Heart left ventricle (tissue), 16 donors: ENCODE measurements around the gene MDK. TPM values are rescaled to one million over a fixed set of nuclear protein-coding genes. Genes with fewer than 3 reads are reported as not detected.

ENCODE experiments used
- ATAC-seq, 4 donors: fragments of 200-7000 bp; cut with Tn5 transposase; one replicate each; pipeline ENCODE4 v1.9.1; 2020 to 2022; ENCODE audit warnings: moderate library complexity in 4 of 4, mild to moderate bottlenecking in 3 of 4, moderate number of reproducible peaks in 1 of 4
- DNase-seq, 5 donors: peaks; one replicate each; pipeline ENCODE4 v3.0.0-alpha.2; 2020
- H3K27ac ChIP-seq, 12 donors: fragments of 200-600 bp; sonication (generic) in 4 of 12; one replicate each; pipeline versions ENCODE4 v1.5.0 to v1.8.0; 2016 to 2022; ENCODE audit warnings: mild to moderate bottlenecking in 2 of 12
- H3K27me3 ChIP-seq, 9 donors: fragments of 200-600 bp; sonication (generic) in 2 of 9; one replicate each; pipeline versions ENCODE4 v1.5.1 to v1.8.0; 2016 to 2022; ENCODE audit warnings: mild to moderate bottlenecking in 3 of 9
- H3K36me3 ChIP-seq, 9 donors: fragments of 200-600 bp; sonication (generic) in 2 of 9; one replicate each; pipeline versions ENCODE4 v1.5.0 to v1.8.0; 2018 to 2022; ENCODE audit warnings: mild to moderate bottlenecking in 2 of 9
- H3K4me1 ChIP-seq, 12 donors: fragments of 200-600 bp; sonication (generic) in 4 of 12; one replicate each; pipeline versions ENCODE4 v1.5.0 to v1.8.0; 2016 to 2022; ENCODE audit warnings: mild to moderate bottlenecking in 3 of 12
- H3K4me3 ChIP-seq, 12 donors: fragments of 200-600 bp; sonication (generic) in 4 of 12; one replicate each; pipeline versions ENCODE4 v1.5.0 to v1.8.0; 2017 to 2022; ENCODE audit warnings: mild to moderate bottlenecking in 9 of 12, moderate library complexity in 4 of 12
- H3K9me3 ChIP-seq, 12 donors: fragments of 200-600 bp; sonication (generic) in 4 of 12; one replicate each; pipeline versions ENCODE4 v1.5.0 to v1.8.0; 2016 to 2022; ENCODE audit warnings: mild to moderate bottlenecking in 1 of 12
- POLR2A ChIP-seq, 2 donors: fragments of 450-650 bp; IDR thresholded peaks; one replicate each; pipeline ENCODE4 v1.6.1; 2017; ENCODE audit warnings: antibody characterized with exemption in 2 of 2, mild to moderate bottlenecking in 2 of 2, moderate library complexity in 2 of 2
- WGBS, 4 donors: extraction: QIAGEN DNeasy Blood & Tissue Kit in 2 of 4; methylation state at CpG; one replicate each; pipeline versions ENCODE4 v1.1.5 to v1.1.7; 2013 to 2018; 5-methylcytosine and 5-hydroxymethylcytosine counted together
- intact Hi-C, 10 donors: fragments of 100-400 bp; cut with DNase I; formaldehyde crosslinking; loops; one replicate each; pipeline versions ENCODE4 v1.11.1 to v1.14.2; 2022
- polyA plus RNA-seq, 2 donors: library from polyadenylated mRNA; stranded (reverse); fragments of 200-250 nt; gene quantifications; one replicate each; pipeline ENCODE4 v1.2.3, GENCODE V29; 2013
- total RNA-seq, 9 donors: library from RNA; depleted of rRNA in 2 of 9; stranded (reverse); fragments of >200 nt in 2 of 9; fragmentation: NEBNext Ultra II Directional in 3 of 9; extraction: Animal tissue kit (Norgen Biotek cat#: 25700) in 3 of 9; gene quantifications; one replicate each; pipeline versions ENCODE4 v1.1.0 to v1.2.4, GENCODE V29; 2016 to 2023
- TF ChIP-seq, protein P1 (sequence below), 12 donors: fragments of 200-600 bp; sonication (generic) in 4 of 12; IDR thresholded peaks; one replicate each; pipeline versions ENCODE4 v1.5.0 to v1.8.0; 2018 to 2022; ENCODE audit warnings: antibody characterized with exemption in 12 of 12, mild to moderate bottlenecking in 5 of 12
- donor health status: ischemic (EF 13 %, LVEDD 7.1; RV severe dilation, severe dysfunction).
- donor health status: healthy with polysubstance abuse.
- donor health status: DM: no; HTN: yes; CAD: no.
- donor health status: DM: no; HTN: no; CAD: no.
- donor health status: ischemic (EF 25% LVEDD 6.9; RV normal size, moderate dysfunction).
- donor health status: ischemic (EF 25% LVEDD 5.7; RV mildly dilated, moderate dysfunction).
- donor health status: healthy.
- donor health status: DM: yes; HTN: yes; CAD: no.
- donor health status: ischemic (EF 35%, LVEDD 5.7; RV mildly dilated, moderate dysfunction).
- donor health status: nonischemic (EF 11% LVEDD 7.7; RV severe dilation, severe dysfunction).
- donor health status: DM: yes; HTN: yes; CAD: no.
- donor health status: PGD.
- donor health status: ischemic (EF 29% LVEDD 5.4; RV normal size, mild dysfunction).
- donor health status: nonischemic (EF 23%, LVEDD 6.1; RV moderate dilation, normal function).

MDK gene
- total and polyA plus RNA-seq, 11 donors = 1.9 to 26.5 (median 5.4) TPM

DNA sequence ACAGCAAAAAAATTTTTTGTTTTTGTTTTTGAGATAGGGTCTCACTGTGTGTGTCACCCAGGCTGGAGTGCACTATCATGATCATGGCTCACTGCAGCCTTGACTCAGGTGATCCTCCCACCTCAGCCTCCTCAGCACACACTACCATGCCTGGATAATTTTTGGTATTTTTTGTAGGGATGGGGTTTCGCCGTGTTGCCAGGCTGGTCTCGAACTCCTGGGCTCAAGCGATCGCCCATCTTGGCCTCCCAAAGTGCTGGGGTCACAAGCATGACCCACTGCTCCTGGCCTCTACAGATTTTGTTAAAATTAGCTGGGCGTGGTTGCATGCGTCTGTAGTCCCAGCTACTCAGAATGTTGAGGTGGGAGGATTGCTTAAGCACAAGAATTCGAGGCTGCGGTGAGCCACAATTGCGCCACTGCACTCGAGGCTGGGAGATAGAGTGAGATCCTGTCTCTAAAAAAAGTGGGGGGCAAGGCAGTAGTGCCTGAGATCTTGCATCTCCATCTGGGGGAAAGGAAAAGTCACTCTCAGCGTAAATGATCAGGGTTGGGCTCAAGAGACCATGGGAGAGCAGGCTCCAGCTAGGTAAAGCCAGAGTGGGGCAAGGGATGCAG, 44.8 kb upstream of the MDK start:
- no peak for DNase-seq
- 92 to 95% (median 93%) methylated on average over 12 of the region's 12 CpGs for WGBS, 4 donors
- ATAC-seq = no peak
- no peak overlapping the region for H3K27ac ChIP-seq
- TF ChIP-seq, protein P1, sequence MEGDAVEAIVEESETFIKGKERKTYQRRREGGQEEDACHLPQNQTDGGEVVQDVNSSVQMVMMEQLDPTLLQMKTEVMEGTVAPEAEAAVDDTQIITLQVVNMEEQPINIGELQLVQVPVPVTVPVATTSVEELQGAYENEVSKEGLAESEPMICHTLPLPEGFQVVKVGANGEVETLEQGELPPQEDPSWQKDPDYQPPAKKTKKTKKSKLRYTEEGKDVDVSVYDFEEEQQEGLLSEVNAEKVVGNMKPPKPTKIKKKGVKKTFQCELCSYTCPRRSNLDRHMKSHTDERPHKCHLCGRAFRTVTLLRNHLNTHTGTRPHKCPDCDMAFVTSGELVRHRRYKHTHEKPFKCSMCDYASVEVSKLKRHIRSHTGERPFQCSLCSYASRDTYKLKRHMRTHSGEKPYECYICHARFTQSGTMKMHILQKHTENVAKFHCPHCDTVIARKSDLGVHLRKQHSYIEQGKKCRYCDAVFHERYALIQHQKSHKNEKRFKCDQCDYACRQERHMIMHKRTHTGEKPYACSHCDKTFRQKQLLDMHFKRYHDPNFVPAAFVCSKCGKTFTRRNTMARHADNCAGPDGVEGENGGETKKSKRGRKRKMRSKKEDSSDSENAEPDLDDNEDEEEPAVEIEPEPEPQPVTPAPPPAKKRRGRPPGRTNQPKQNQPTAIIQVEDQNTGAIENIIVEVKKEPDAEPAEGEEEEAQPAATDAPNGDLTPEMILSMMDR (IDR thresholded peaks at IDR 0.05) = no peak
- intact Hi-C loops = no loop called here
- H3K36me3 ChIP-seq = no peaks in the 10 kb centered on the region
- peaks cover 5 to 65% (median 38%) of the 10 kb centered on the region in 12 donors for H3K4me1 ChIP-seq
- peaks cover 0 to 28% (median 18%) of the 10 kb centered on the region in 9 donors for H3K27me3 ChIP-seq
- H3K9me3 ChIP-seq = no peaks in the 10 kb centered on the region
- no peak overlapping the region for H3K4me3 ChIP-seq

GRCh38 chr11:46337626-46338345, 43.7 kb upstream of the MDK start:
- Histone ChIP-seq H3K27ac (peak overlapping the region in 6 of 12 donors; percentile 85 to 95 (median 90)), H3K36me3 (no peaks in the 10 kb centered on the region), H3K27me3 (peaks cover 0 to 20% (median 10%) of the 10 kb centered on the region in 9 donors), H3K4me3 (no peak overlapping the region), H3K9me3 (no peaks in the 10 kb centered on the region), H3K4me1 (peaks cover 5 to 68% (median 43%) of the 10 kb centered on the region in 12 donors)
- 90 to 94% (median 92%) methylated on average over 13 of the region's 13 CpGs for WGBS, 4 donors
- no peak for ATAC-seq
- no peak for DNase-seq
- intact Hi-C loops = no loop called here
- no peak for TF ChIP-seq POLR2A (IDR thresholded peaks at IDR 0.05)
- TF ChIP-seq, protein P1 (IDR thresholded peaks at IDR 0.05) = no peak

- DNase-seq (no peak), ATAC-seq (no peak)
- H3K27me3 ChIP-seq = peaks cover 0 to 11% (median 3%) of the 10 kb centered on the region in 9 donors
- H3K27ac ChIP-seq = peak overlapping the region; percentile 73 to 95 (median 90)
- no peaks in the 10 kb centered on the region for H3K9me3 ChIP-seq
- 21 to 26% (median 25%) methylated on average over 9 of the region's 9 CpGs for WGBS, 4 donors
- H3K4me3 ChIP-seq = peak overlapping the region in 11 of 12 donors; percentile 6 to 45 (median 34)
- peaks cover 5 to 68% (median 40%) of the 10 kb centered on the region in 12 donors for H3K4me1 ChIP-seq
- intact Hi-C loops = no loop called here
- TF ChIP-seq, protein P1 (IDR thresholded peaks at IDR 0.05) = no peak
- no peak for TF ChIP-seq POLR2A (IDR thresholded peaks at IDR 0.05)
- no peaks in the 10 kb centered on the region for H3K36me3 ChIP-seq
These were observed 42.9 kb upstream of the MDK start for GRCh38 chr11:46338636-46338987.

DNA sequence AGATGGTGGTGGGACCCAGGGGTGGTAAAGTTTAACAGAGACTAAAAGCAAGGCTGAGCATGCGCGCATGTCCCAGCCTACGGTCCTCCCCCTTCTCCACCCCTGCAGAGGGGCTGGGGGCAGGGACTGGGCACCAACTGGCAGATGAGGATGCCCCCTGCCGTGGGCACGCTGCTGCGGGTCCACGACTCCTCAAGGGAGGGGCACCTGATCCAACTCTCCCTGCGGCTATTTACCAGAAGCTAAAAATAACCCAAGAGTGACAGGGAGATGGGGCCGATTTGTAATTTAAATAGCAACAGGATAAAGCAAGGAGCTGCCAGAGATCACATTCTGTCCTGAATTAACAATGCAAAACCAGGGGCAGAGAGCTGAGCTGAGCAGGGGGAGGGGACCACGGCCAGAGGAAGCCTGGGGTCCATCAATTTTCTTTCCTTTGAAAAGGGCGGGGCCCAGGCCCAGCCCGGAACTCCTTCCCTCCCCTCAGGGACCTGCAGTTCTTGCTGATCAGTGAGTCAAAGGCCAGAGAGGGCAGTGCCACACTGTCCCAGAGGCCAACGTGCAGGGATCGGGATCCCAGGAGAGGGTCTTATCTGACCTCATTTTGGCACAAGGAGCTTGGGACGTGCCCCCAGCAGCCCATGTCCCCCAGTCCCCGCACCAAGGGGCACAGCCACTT, 42.3 kb upstream of the MDK start:
- Histone ChIP-seq H3K4me3 (peak overlapping the region in 11 of 12 donors; percentile 6 to 45 (median 34)), H3K36me3 (no peaks in the 10 kb centered on the region), H3K27me3 (peaks cover 0 to 6% (median 0%) of the 10 kb centered on the region in 9 donors), H3K4me1 (peaks cover 5 to 69% (median 40%) of the 10 kb centered on the region in 12 donors), H3K9me3 (no peaks in the 10 kb centered on the region), H3K27ac (peak overlapping the region; percentile 73 to 95 (median 90))
- DNase-seq (peak in 4 of 5 donors; percentile 61 to 86 (median 74)), ATAC-seq (peak; percentile 83 to 88 (median 85))
- 12 to 16% (median 14%) methylated on average over 16 of the region's 16 CpGs for WGBS, 4 donors
- TF ChIP-seq, protein P1 (IDR thresholded peaks at IDR 0.05) = peak in 5 of 12 donors; percentile 12 to 36 (median 22)
- peak in 1 of 2 donors; percentile 30 for TF ChIP-seq POLR2A (IDR thresholded peaks at IDR 0.05)
- intact Hi-C loops = no loop called here
